IMR-90 (cell line): ENCODE data around the gene FOXL1. TPM values are rescaled to one million over a fixed set of nuclear protein-coding genes. Genes with fewer than 3 reads are reported as not detected.

Experiments used
- ATAC-seq: fragments of 200-7000 bp; cut with Tn5 transposase; 2 replicates; pipeline ENCODE4 v1.9.1; 2020; ENCODE audit warnings: low read depth, mild to moderate bottlenecking, moderate library complexity
- Bru-seq: library from RNA; stranded (reverse); fragments of 400-500 nt; gene quantifications from one replicate; lab custom pipeline; 2021; lab: Mats Ljungman, UMichigan
- BruChase-seq, 2 experiments: library from RNA; stranded (reverse); fragments of 400-500 nt; gene quantifications; one replicate each; lab custom pipeline; 2021; lab: Mats Ljungman, UMichigan
- BruUV-seq: library from RNA; stranded (reverse); fragments of 400-500 nt; replicated peaks from 2 replicates; lab custom pipeline; 2021; lab: Mats Ljungman, UMichigan
- CTCF ChIA-PET: fragments of 300-600 bp; formaldehyde crosslinking; extraction: SDS; loops from one replicate; lab custom pipeline; 2021; ENCODE audit warnings: antibody characterized with exemption; lab: Yijun Ruan, JAX
- POLR2A ChIA-PET: fragments of 300-600 bp; sonication (Branson Sonifier 250); formaldehyde crosslinking; loops from one replicate; lab custom pipeline; 2022; ENCODE audit warnings: antibody characterized with exemption; ENCODE audit not compliant: unreplicated experiment; lab: Charles Lee
- DNase-seq: peaks from one replicate; pipeline ENCODE4 v3.0.0; 2013
- H2AFZ ChIP-seq: replicated peaks from 2 replicates; pipeline ENCODE3; 2013; ENCODE audit warnings: low read length, mild to moderate bottlenecking; ENCODE audit not compliant: poor library complexity
- H2AK5ac ChIP-seq: 2 replicates; pipeline ENCODE4 v1.6.1; 2013; ENCODE audit warnings: low read depth, low read length, inconsistent platforms
- H2AK9ac ChIP-seq: replicated peaks from 2 replicates; pipeline ENCODE3; 2013; ENCODE audit warnings: mild to moderate bottlenecking, low read depth, low read length, moderate library complexity; ENCODE audit not compliant: poor library complexity
- H2BK120ac ChIP-seq: 2 replicates; pipeline ENCODE4 v1.6.1; 2013; ENCODE audit warnings: low read depth, low read length, inconsistent platforms
- H2BK15ac ChIP-seq: 3 replicates; pipeline ENCODE4 v1.6.1; 2013; ENCODE audit warnings: low read depth, low read length, inconsistent platforms
- H2BK20ac ChIP-seq: 2 replicates; pipeline ENCODE4 v1.6.1; 2013; ENCODE audit warnings: low read depth, mild to moderate bottlenecking, inconsistent platforms, low read length, moderate library complexity
- H2BK5ac ChIP-seq: 2 replicates; pipeline ENCODE4 v1.6.1; 2013; ENCODE audit warnings: mild to moderate bottlenecking, low read depth, low read length, inconsistent platforms; ENCODE audit not compliant: poor library complexity, severe bottlenecking
- H3K14ac ChIP-seq: replicated peaks from 2 replicates; pipeline ENCODE4 v1.6.1; 2013; ENCODE audit warnings: low read depth, low read length, inconsistent platforms
- H3K18ac ChIP-seq: 2 replicates; pipeline ENCODE4 v1.6.1; 2013; ENCODE audit warnings: low read depth, low read length, control low read depth
- H3K23ac ChIP-seq: 2 replicates; pipeline ENCODE4 v1.6.1; 2013; ENCODE audit warnings: low read depth, low read length, inconsistent platforms
- H3K27ac ChIP-seq: 2 replicates; pipeline ENCODE4 v1.5.1; 2013; ENCODE audit warnings: mild to moderate bottlenecking, control low read depth, low read length; ENCODE audit not compliant: insufficient read depth
- H3K27me3 ChIP-seq: 2 replicates; pipeline ENCODE4 v1.6.1; 2013; ENCODE audit warnings: low read length; ENCODE audit not compliant: control insufficient read depth, insufficient read depth
- H3K36me3 ChIP-seq: 2 replicates; pipeline ENCODE4 v1.6.1; 2013; ENCODE audit warnings: low read length, mixed read lengths; ENCODE audit not compliant: control insufficient read depth, insufficient read depth
- H3K4ac ChIP-seq: 2 replicates; pipeline ENCODE4 v1.6.1; 2013; ENCODE audit warnings: low read depth, low read length, inconsistent platforms
- H3K4me1 ChIP-seq: 2 replicates; pipeline ENCODE4 v1.6.1; 2013; ENCODE audit warnings: low read length, mixed read lengths; ENCODE audit not compliant: control insufficient read depth, insufficient read depth
- H3K4me2 ChIP-seq: 2 replicates; pipeline ENCODE4 v1.6.1; 2013; ENCODE audit warnings: low read depth, mild to moderate bottlenecking, control low read depth, low read length, moderate library complexity
- H3K4me3 ChIP-seq: 2 replicates; pipeline ENCODE4 v1.5.1; 2013; ENCODE audit warnings: low read depth, mild to moderate bottlenecking, control low read depth, low read length, moderate library complexity; ENCODE audit not compliant: insufficient read depth
- H3K56ac ChIP-seq: 2 replicates; pipeline ENCODE4 v1.6.1; 2013; ENCODE audit warnings: low read length, inconsistent platforms; ENCODE audit not compliant: insufficient read depth; ENCODE audit errors: extremely low read depth
- H3K79me1 ChIP-seq, 2 experiments: 2 replicates each; pipeline ENCODE4 v1.6.1; 2013; ENCODE audit warnings: low read length in 2 of 2, inconsistent platforms in 1 of 2, low read depth in 1 of 2
- H3K9ac ChIP-seq: 2 replicates; pipeline ENCODE4 v1.6.1; 2013; ENCODE audit warnings: low read depth, low read length, control low read depth
- H3K9me1 ChIP-seq: 2 replicates; pipeline ENCODE4 v1.6.1; 2013; ENCODE audit warnings: low read length, inconsistent platforms; ENCODE audit not compliant: insufficient read depth
- H3K9me3 ChIP-seq: 2 replicates; pipeline ENCODE4 v1.6.1; 2013; ENCODE audit warnings: low read length; ENCODE audit not compliant: control insufficient read depth, insufficient read depth
- H4K20me1 ChIP-seq: 2 replicates; pipeline ENCODE4 v1.6.1; 2013; ENCODE audit warnings: low read length, inconsistent platforms; ENCODE audit not compliant: insufficient read depth
- H4K5ac ChIP-seq: 2 replicates; pipeline ENCODE4 v1.6.1; 2013; ENCODE audit warnings: mild to moderate bottlenecking, low read depth, low read length, control low read depth
- H4K8ac ChIP-seq, 2 experiments: 2 replicates each; pipeline ENCODE4 v1.6.1; 2013; ENCODE audit warnings: low read depth in 2 of 2, low read length in 2 of 2, control low read depth in 1 of 2, inconsistent platforms in 1 of 2
- H4K91ac ChIP-seq: 2 replicates; pipeline ENCODE4 v1.6.1; 2013; ENCODE audit warnings: low read depth, low read length, inconsistent platforms; ENCODE audit not compliant: insufficient read depth
- BHLHE40 ChIP-seq: fragments of 150-350 bp; IDR thresholded peaks from 2 replicates; pipeline ENCODE4 v1.6.1; 2016; ENCODE audit warnings: mild to moderate bottlenecking, low read depth, low read length
- CEBPB ChIP-seq: IDR thresholded peaks from 2 replicates; pipeline ENCODE4 v1.6.1; 2012; ENCODE audit warnings: low read depth, low read length, improper control_type of control experiment
- CHD1 ChIP-seq: IDR thresholded peaks from 2 replicates; pipeline ENCODE4 v1.6.1; 2012; ENCODE audit warnings: low read depth, low read length, improper control_type of control experiment
- CTCF ChIP-seq: conservative IDR thresholded peaks from 2 replicates; pipeline ENCODE4 v1.5.1; 2012; ENCODE audit warnings: mild to moderate bottlenecking, low read depth, low read length, improper control_type of control experiment
- FOS ChIP-seq: fragments of 150-350 bp; IDR thresholded peaks from 2 replicates; pipeline ENCODE4 v1.6.1; 2016; ENCODE audit warnings: low read depth, low read length
- MAFK ChIP-seq: IDR thresholded peaks from 2 replicates; pipeline ENCODE4 v1.6.1; 2012; ENCODE audit warnings: low read depth, low read length, improper control_type of control experiment
- MAZ ChIP-seq: IDR thresholded peaks from 2 replicates; pipeline ENCODE4 v1.6.1; 2012; ENCODE audit warnings: low read depth, mild to moderate bottlenecking, low read length, improper control_type of control experiment, moderate library complexity, borderline replicate concordance
- MXI1 ChIP-seq: IDR thresholded peaks from 2 replicates; pipeline ENCODE4 v1.6.1; 2012; ENCODE audit warnings: low read depth, mild to moderate bottlenecking, low read length, moderate library complexity, borderline replicate concordance
- NFE2L2 ChIP-seq: fragments of 150-350 bp; IDR thresholded peaks from 2 replicates; pipeline ENCODE4 v1.6.1; 2016; ENCODE audit warnings: low read depth, mild to moderate bottlenecking, low read length
- POLR2A ChIP-seq: IDR thresholded peaks from 2 replicates; pipeline ENCODE4 v1.6.1; 2012; ENCODE audit warnings: mild to moderate bottlenecking, low read depth, low read length
- RFX5 ChIP-seq: IDR thresholded peaks from 2 replicates; pipeline ENCODE4 v1.8.0; 2012; ENCODE audit warnings: low read depth, mild to moderate bottlenecking, low read length, moderate library complexity
- SMC3 ChIP-seq: fragments of 150-350 bp; IDR thresholded peaks from 2 replicates; pipeline ENCODE4 v1.6.1; 2016; ENCODE audit warnings: low read depth, mild to moderate bottlenecking, antibody characterized with exemption, low read length, moderate library complexity
- USF2 ChIP-seq: fragments of 150-350 bp; IDR thresholded peaks from 2 replicates; pipeline ENCODE4 v1.6.1; 2017; ENCODE audit warnings: mild to moderate bottlenecking, antibody characterized with exemption, low read length, low read depth
- WGBS, 2 experiments: methylation state at CpG; one replicate each; pipeline versions ENCODE4 v1.1.5 to v1.1.7; 2013; ENCODE audit warnings: missing lambda C conversion rate in 2 of 2; ENCODE audit not compliant: insufficient read length in 1 of 2; ENCODE audit errors: extremely low coverage in 2 of 2; 5-methylcytosine and 5-hydroxymethylcytosine counted together
- dilution Hi-C: fragments of 300-500 bp; cut with HindIII; formaldehyde crosslinking; loops from one replicate; pipeline ENCODE4 v1.14.3; 2018; ENCODE audit warnings: low sequenced_read_pairs; ENCODE audit not compliant: unreplicated experiment
- in situ Hi-C: fragments of 300-500 bp; cut with MboI; formaldehyde crosslinking; loops from 3 replicates; pipeline ENCODE4 v1.14.3; 2019; ENCODE audit warnings: low sequenced_read_pairs, inconsistent platforms, mixed read lengths
- intact Hi-C: fragments of 100-400 bp; cut with micrococcal nuclease; formaldehyde crosslinking; loops from 2 replicates; pipeline ENCODE4 v1.10.0; 2022
- long read RNA-seq: library from polyadenylated mRNA; unstranded; transcript quantifications from one replicate; pipeline ENCODE4 v2.0.0, GENCODE V29; 2021; ENCODE audit not compliant: unreplicated experiment
- polyA plus RNA-seq, 3 experiments: library from polyadenylated mRNA; depleted of rRNA; stranded (reverse); fragments of >200 nt; gene quantifications; 2 replicates each; pipeline ENCODE4 v1.2.3, GENCODE V29; 2012; ENCODE audit warnings: low replicate concordance in 1 of 3
- total RNA-seq: library from RNA; depleted of rRNA; stranded (reverse); fragments of >200 nt; gene quantifications from 2 replicates; pipeline ENCODE4 v1.2.3, GENCODE V29; 2012; rRNA removed

FOXL1 gene
- total RNA-seq (15.2 and 23.9 TPM in 2 replicates), polyA plus RNA-seq (2012; rRNA removed) (25.8 and 29.9 TPM in 2 replicates), Bru-seq, nascent RNA (percentile 86 among the genes with signal in this experiment), BruChase-seq, experiment 1, labeled RNA remaining after a 6-hour chase (percentile 81 among the genes with signal in this experiment), BruChase-seq, experiment 2, labeled RNA remaining after a 2-hour chase (percentile 99 among the genes with signal in this experiment)
- polyA plus RNA-seq (2012; cell fraction: cytosol; rRNA removed) = 59.6 and 70.0 TPM in 2 replicates
- polyA plus RNA-seq (2012; cell fraction: nucleus; rRNA removed; ENCODE audit: low replicate concordance) = 22.9 and 59.6 TPM in 2 replicates
- long read RNA-seq, transcript FOXL1-201 (1 exons, 3,655 nt) = major isoform, 37 of 39 reads
- long read RNA-seq, partial matches to known transcripts = 0 of 39 reads
- long read RNA-seq, other reads (novel, unspliced or antisense) = 2 of 39 reads

DNA sequence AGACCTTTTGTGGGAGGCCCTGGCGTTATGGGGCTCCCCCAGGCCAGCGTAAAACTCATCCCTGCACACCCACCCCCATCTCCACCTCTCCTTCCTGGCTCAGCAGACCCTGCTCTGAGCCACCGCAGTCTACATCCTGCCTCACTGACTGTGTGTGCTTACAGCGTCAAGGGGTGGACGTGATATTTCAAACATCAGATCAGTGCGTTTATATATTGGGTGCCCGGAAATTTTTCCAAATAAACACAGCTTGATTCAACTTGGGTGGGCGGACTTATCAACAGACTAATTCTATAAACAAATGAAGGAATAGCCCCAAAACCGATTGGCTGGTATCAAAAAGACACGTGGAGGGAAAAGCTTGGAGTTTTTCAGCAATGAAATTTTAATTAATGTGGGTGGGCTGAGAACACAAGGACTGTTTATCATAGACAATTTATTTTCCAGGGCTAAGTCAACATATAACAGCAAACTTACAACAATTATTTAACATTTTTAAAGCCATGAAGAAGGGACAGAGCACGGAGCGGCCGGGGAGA, at the start of gene FOXL1:
Gene FOXL1, plus strand, starts transcription at position 489 of the 539 bp plus-strand sequence. CDS start 175 bp downstream, outside the sequence.
- peak; percentile 40 for ATAC-seq
- Histone ChIP-seq H3K36me3 (no peaks in the 10 kb centered on the region; the same call in 1 of the 2 replicates), H4K5ac (peak within 1 kb of the TSS; percentile 83), H2AK5ac (peak within 1 kb of the TSS; percentile 98), H3K9me3 (no peaks in the 10 kb centered on the region), H2BK120ac (peak within 1 kb of the TSS; percentile 97), H3K9me1 (peaks cover 11% of the 10 kb centered on the region), H3K9ac (peak within 1 kb of the TSS; percentile 95), H3K56ac (peak within 1 kb of the TSS; percentile 87), H3K4me2 (peak within 1 kb of the TSS; percentile 94), H3K27me3 (no peaks in the 10 kb centered on the region), H3K18ac (peak within 1 kb of the TSS; percentile 91), H2AK9ac (peak within 1 kb of the TSS; percentile 97), H3K4me1 (peaks cover 13% of the 10 kb centered on the region), H3K14ac (peak within 1 kb of the TSS; percentile 98), H4K8ac (peak within 1 kb of the TSS; percentile 91 to 94), H2BK5ac (peak within 1 kb of the TSS; percentile 100), H3K4ac (peak within 1 kb of the TSS; percentile 98), H2BK20ac (peak within 1 kb of the TSS; percentile 81), H2AFZ (peak within 1 kb of the TSS; percentile 19), H4K20me1 (0 out of 2 replicates have a peak, but pooled peaks cover 4% of the 10 kb centered on the region), H3K79me1 (peaks cover 11 to 32% of the 10 kb centered on the region in 2 experiments), H2BK15ac (peak within 1 kb of the TSS; percentile 80; the same call in 1 of the 3 replicates), H3K27ac (peak within 1 kb of the TSS; percentile 99), H3K4me3 (peak within 1 kb of the TSS; percentile 71), H3K23ac (peak within 1 kb of the TSS; percentile 88), H4K91ac (peak within 1 kb of the TSS; percentile 97)
- CTCF ChIA-PET = interaction anchor here (0.6 to 1.4 kb wide), 2 partner anchors 160 to 484 kb away, joined by 3 to 5 read pairs; no protein-coding TSS in a partner anchor
- DNase-seq = peak; percentile 99
- BruUV-seq = no TSS peak
- POLR2A ChIA-PET = interaction anchor here (0.6 to 1.4 kb wide), 5 partner anchors 8 to 488 kb away, joined by 3 to 7 read pairs (median 3); no protein-coding TSS in a partner anchor
- dilution Hi-C loops (no loop called here), in situ Hi-C loops (loop anchor here (5.0 kb wide), 1 partner anchor 89 kb away; no protein-coding TSS in a partner anchor), intact Hi-C loops (loop anchor here (2.0 to 5.0 kb wide), 3 partner anchors 33 to 254 kb away; no protein-coding TSS in a partner anchor)
- no CpG with 5 or more reads among the region's 13 CpGs for WGBS, 2 experiments
- TF ChIP-seq USF2 (peak; percentile 83), FOS (peak; percentile 64; the same call in 1 of the 2 replicates), BHLHE40 (peak; percentile 88), MAZ (peak; percentile 42; the same call in 1 of the 2 replicates), MXI1 (no peak), MAFK (peak; percentile 21; the same call in 1 of the 2 replicates), SMC3 (peak; percentile 16; the same call in 1 of the 2 replicates), RFX5 (no peak), NFE2L2 (0 out of 2 replicates have a peak, but pooled peaks have one; percentile 29), CEBPB (0 out of 2 replicates have a peak, but pooled peaks have one; percentile 7), CTCF (no peak), POLR2A (peak; percentile 87), CHD1 (no peak)
